ENCODE measurements around the gene MRPL16.

MRPL16 gene

GRCh38 chr11:59849129-59849528, 38.6 kb upstream of the MRPL16 start:
- TF ChIP-seq TEAD4 (IDR thresholded peaks at IDR 0.05) (no peak), USF1 (IDR thresholded peaks at IDR 0.05) (no peak)

- TF ChIP-seq CREB1 (IDR thresholded peaks at IDR 0.05; ENCODE audit: low read depth) (no peak), EP300 (IDR thresholded peaks at IDR 0.05; ENCODE audit: borderline replicate concordance) (no peak), NFIC (IDR thresholded peaks at IDR 0.05) (no peak), REST (IDR thresholded peaks at IDR 0.05; ENCODE audit: low read depth) (no peak), RAD21 (IDR thresholded peaks at IDR 0.05; ENCODE audit: low read depth) (no peak), TAF1 (IDR thresholded peaks at IDR 0.05; ENCODE audit: low read depth) (no peak), EGR1 (IDR thresholded peaks at IDR 0.05) (no peak), MAX (IDR thresholded peaks at IDR 0.05) (no peak), ZBTB7A (IDR thresholded peaks at IDR 0.05; ENCODE audit: low read depth) (no peak), YY1 (IDR thresholded peaks at IDR 0.05; ENCODE audit: low read depth) (no peak)
Measured at GRCh38 chr11:59847626-59848025, 37.0 kb upstream of the MRPL16 start.

GRCh38 chr11:59846556-59846955, 36.0 kb upstream of the MRPL16 start:
- TF ChIP-seq REST (IDR thresholded peaks at IDR 0.05; ENCODE audit: low read depth) (no peak), FOXM1 (IDR thresholded peaks at IDR 0.05; ENCODE audit: borderline replicate concordance, low read depth) (no peak), TEAD4 (IDR thresholded peaks at IDR 0.05) (no peak), ZBTB7A (IDR thresholded peaks at IDR 0.05; ENCODE audit: low read depth) (no peak), EGR1 (IDR thresholded peaks at IDR 0.05) (no peak), CEBPB (IDR thresholded peaks at IDR 0.05) (no peak), RAD21 (IDR thresholded peaks at IDR 0.05; ENCODE audit: low read depth) (no peak), EP300 (IDR thresholded peaks at IDR 0.05; ENCODE audit: borderline replicate concordance) (no peak), YY1 (IDR thresholded peaks at IDR 0.05; ENCODE audit: low read depth) (no peak), TCF12 (IDR thresholded peaks at IDR 0.05; ENCODE audit: low read depth) (no peak), CREB1 (IDR thresholded peaks at IDR 0.05; ENCODE audit: low read depth) (no peak), NFIC (IDR thresholded peaks at IDR 0.05) (no peak), USF1 (IDR thresholded peaks at IDR 0.05) (no peak), TAF1 (IDR thresholded peaks at IDR 0.05; ENCODE audit: low read depth) (no peak)

- TF ChIP-seq TCF12 (IDR thresholded peaks at IDR 0.05; ENCODE audit: low read depth) (no peak), EP300 (IDR thresholded peaks at IDR 0.05; ENCODE audit: borderline replicate concordance) (no peak), RAD21 (IDR thresholded peaks at IDR 0.05; ENCODE audit: low read depth) (no peak), TEAD4 (IDR thresholded peaks at IDR 0.05) (no peak), REST (IDR thresholded peaks at IDR 0.05; ENCODE audit: low read depth) (no peak), YY1 (IDR thresholded peaks at IDR 0.05; ENCODE audit: low read depth) (no peak), NFIC (IDR thresholded peaks at IDR 0.05) (no peak), CREB1 (IDR thresholded peaks at IDR 0.05; ENCODE audit: low read depth) (no peak), TAF1 (IDR thresholded peaks at IDR 0.05; ENCODE audit: low read depth) (no peak), MAX (IDR thresholded peaks at IDR 0.05) (no peak), FOXM1 (IDR thresholded peaks at IDR 0.05; ENCODE audit: borderline replicate concordance, low read depth) (no peak), CEBPB (IDR thresholded peaks at IDR 0.05) (no peak), USF1 (IDR thresholded peaks at IDR 0.05) (no peak), EGR1 (IDR thresholded peaks at IDR 0.05) (no peak), ZBTB7A (IDR thresholded peaks at IDR 0.05; ENCODE audit: low read depth) (no peak)
Measured at GRCh38 chr11:59845399-59845798, 34.8 kb upstream of the MRPL16 start, which contains the start of gene CBLIF. Gene CBLIF, minus strand, starts transcription at chr11:59845499. Its CDS starts 46 bp downstream, at chr11:59845453.

All from Ishikawa (cell line).